Subcutaneous adipose tissue (tissue), 4 donors: ENCODE data around the gene PIAS1. TPM values are rescaled to one million over a fixed set of nuclear protein-coding genes. Genes with fewer than 3 reads are reported as not detected.

Source experiments
- CTCF ChIP-seq: fragments of 450-650 bp; IDR thresholded peaks from one replicate; pipeline ENCODE4 v1.5.1; 2016; ENCODE audit warnings: low read depth, mild to moderate bottlenecking, control low read depth, antibody characterized with exemption, moderate library complexity
- total RNA-seq, 4 donors: library from RNA; depleted of rRNA; stranded (reverse); fragments of >200 nt; gene quantifications; one replicate each; pipeline ENCODE4 v1.1.0, GENCODE V29; 2016

The PIAS1 gene
- total RNA-seq, 4 donors from 2014 or later: 34.3 to 68.8 (median 45.4) TPM

GRCh38 chr15:68235022-68235421 lies 180.9 kb downstream of the PIAS1 start:
- TF ChIP-seq CTCF: no peak

- no peak for TF ChIP-seq CTCF
Measured at GRCh38 chr15:68239025-68239424, 184.9 kb downstream of the PIAS1 start.

- TF ChIP-seq CTCF: no peak
Measured at GRCh38 chr15:68241088-68241935, 187.2 kb downstream of the PIAS1 start.

Other genes starting within 250 kb of the PIAS1 start
- 1 to 10 TPM in 1 of 4 donors, under 1 TPM in 2, not detected in 1; 0.17 to 2.8 (median 0.44) TPM for gene SKOR1, start 228.8 kb upstream of the PIAS1 start, total RNA-seq
- not detected for gene RNU6-1, start 214.3 kb upstream of the PIAS1 start, total RNA-seq
- gene CALML4, start 151.0 kb downstream of the PIAS1 start, total RNA-seq: 1 to 10 TPM; 5.5 to 9.2 (median 7.3) TPM
- gene CLN6, start 175.4 kb downstream of the PIAS1 start, total RNA-seq: 10 to 100 TPM; 10.1 to 21.9 (median 17.2) TPM
- 10 to 100 TPM; 35.2 to 64.6 (median 53.0) TPM for gene FEM1B, start 223.4 kb downstream of the PIAS1 start, total RNA-seq